Jurkat, Clone E6-1 (cell line): ENCODE measurements around the gene COL19A1.

Experiments
- DNase-seq: peaks from one replicate; pipeline ENCODE4 v3.0.0-alpha.2; 2011; ENCODE audit warnings: low read depth, low spot score
- H3K4me3 ChIP-seq: 2 replicates; pipeline ENCODE4 v1.5.1; 2011; ENCODE audit warnings: mild to moderate bottlenecking, low read length, control low read depth, moderate library complexity

COL19A1 gene

DNA sequence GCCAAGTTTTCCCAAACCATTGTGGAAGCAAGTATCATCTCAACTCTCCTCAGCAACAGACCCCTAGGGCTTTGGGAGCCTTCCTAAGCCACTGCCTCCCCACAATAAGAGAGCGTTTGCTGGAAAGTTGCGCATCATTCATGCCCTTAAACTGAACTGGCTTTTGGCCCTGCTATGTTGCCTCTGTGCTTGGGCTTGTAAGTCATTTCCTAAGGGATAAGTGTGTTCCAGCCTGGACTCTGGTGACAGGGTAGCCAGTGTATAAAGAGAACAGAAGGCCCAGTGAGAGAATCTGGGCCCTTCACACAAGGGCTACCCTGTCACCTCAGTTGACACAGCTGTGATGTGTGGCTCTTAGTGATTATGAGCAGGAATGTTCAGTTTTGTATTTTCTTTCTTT is 358.7 kb downstream of the COL19A1 start:
- DNase-seq: no peak

DNA sequence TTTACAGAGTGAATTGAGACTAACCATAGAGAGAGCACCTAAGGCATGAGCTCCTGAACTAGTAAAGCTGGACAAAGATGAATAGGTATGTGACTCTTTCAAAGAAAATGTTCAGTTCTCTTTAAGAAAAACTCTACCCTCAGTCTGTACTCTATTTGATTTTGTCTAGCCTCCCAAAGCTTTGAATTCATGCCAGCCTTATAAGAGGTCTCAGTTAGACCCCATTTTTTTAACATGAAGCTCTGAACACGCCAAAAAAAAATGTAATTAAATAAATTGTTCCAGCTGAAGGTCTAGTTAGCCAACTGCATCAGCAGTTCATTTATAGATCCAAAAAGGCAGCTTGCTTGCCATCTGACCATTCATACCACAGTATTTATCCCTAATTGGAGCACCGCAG is 365.0 kb downstream of the COL19A1 start:
- DNase-seq: no peak
- no peak overlapping the region for H3K4me3 ChIP-seq

More for the DNA sequence above, 358.7 kb downstream of the COL19A1 start:
- H3K4me3 ChIP-seq: no peak overlapping the region

DNA sequence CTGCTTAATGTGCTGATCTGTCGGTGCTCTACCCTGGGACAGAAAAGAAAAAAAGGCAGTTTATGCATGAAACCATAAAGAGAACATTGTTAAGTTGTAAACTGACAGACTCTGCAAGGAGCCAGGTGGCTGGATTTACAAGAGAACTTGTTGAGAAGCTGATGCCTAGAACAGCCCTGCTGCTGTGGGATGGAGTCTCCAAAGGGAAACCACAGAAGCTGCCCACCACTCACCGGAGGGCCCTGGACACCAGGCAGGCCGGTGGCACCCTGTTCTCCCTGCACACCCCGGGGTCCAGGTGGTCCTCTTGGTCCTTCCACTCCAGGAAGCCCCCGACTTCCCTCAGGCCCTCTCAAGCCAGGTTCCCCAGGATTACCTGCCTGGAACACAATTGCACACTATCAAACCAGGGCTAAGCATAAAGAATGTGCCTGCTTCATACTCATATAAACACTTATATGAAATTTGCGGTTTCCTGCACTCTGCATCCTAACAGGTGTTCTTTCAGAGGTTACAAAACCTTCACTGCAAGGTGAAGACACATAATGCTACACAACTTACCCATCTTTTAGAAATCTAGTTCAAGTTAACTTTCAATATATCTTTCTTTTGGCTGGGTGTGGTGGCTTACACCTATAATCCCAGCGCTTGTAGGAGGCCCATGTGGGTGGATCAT is 368.3 kb downstream of the COL19A1 start:
- DNase-seq: no peak
- H3K4me3 ChIP-seq: no peak overlapping the region

DNA sequence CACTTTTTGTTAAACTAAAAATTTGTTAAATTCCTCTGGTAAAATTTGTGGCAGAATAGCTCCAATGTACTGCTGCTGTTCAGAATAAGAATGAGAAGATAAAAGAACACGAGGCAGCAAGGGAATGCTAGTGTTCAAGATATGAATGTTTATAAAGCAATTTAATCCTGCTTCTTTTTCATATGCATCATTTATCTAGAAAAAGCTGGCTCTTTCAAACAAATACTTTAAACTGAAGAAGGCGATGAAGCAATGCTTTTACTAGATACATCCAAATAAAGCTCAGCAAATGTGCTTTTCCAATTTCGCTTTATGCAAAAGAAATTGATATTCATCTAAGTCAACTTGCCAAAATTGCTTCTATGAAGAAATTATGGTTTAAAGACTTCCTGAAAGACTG is 370.0 kb downstream of the COL19A1 start:
- H3K4me3 ChIP-seq: no peak overlapping the region
- DNase-seq: no peak

GRCh38 chr6:70241031-70241430 is 374.7 kb downstream of the COL19A1 start:
- H3K4me3 ChIP-seq: no peak overlapping the region
- no peak for DNase-seq

GRCh38 chr6:70241991-70242420 is 375.6 kb downstream of the COL19A1 start:
- no peak for DNase-seq
- no peak overlapping the region for H3K4me3 ChIP-seq

- H3K4me3 ChIP-seq: no peak overlapping the region
- DNase-seq: no peak
Measured at GRCh38 chr6:70246118-70246517, 379.8 kb downstream of the COL19A1 start.

DNA sequence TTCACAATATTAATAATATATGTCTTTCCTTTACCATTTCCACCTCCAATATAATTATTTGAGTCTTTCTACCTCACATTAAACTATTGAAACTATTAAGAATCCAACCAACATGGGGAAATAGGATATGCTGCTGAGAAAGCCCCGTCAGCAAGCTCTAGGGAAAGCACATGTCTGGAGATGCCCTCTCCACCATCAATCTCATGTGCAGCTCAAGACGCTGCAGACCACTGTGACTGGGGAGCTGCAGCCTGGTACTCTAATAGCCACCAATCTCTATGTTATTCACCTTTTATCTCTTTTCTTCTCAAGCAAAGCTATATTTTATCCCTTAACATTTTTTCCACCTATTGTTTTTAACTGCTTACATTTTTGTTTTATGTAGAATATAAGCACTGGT is 386.2 kb downstream of the COL19A1 start:
- no peak for DNase-seq
- H3K4me3 ChIP-seq: no peak overlapping the region

GRCh38 chr6:70253923-70254322 is 387.6 kb downstream of the COL19A1 start:
- no peak overlapping the region for H3K4me3 ChIP-seq
- DNase-seq: no peak

DNA sequence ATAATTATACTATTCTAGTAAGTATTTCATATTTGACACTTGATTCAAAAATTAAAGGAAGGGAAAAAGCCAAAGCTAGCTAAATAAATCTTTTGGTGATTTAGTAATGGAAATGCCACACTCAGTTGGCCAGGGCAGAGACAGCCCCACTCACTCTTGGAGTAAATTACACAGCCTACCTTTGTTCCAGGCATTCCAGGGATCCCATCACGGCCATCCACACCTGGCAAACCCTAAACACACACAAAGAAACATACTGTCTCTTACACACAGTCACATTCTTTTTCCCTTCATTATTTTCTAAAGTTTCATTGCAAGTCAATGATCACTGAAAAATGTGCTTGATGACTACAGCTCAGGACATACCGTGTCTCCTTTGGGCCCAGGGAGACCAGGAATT is 388.4 kb downstream of the COL19A1 start:
- no peak for DNase-seq
- no peak overlapping the region for H3K4me3 ChIP-seq

- H3K4me3 ChIP-seq: no peak overlapping the region
- DNase-seq: no peak
Measured at GRCh38 chr6:70257768-70258273, 391.5 kb downstream of the COL19A1 start.

DNA sequence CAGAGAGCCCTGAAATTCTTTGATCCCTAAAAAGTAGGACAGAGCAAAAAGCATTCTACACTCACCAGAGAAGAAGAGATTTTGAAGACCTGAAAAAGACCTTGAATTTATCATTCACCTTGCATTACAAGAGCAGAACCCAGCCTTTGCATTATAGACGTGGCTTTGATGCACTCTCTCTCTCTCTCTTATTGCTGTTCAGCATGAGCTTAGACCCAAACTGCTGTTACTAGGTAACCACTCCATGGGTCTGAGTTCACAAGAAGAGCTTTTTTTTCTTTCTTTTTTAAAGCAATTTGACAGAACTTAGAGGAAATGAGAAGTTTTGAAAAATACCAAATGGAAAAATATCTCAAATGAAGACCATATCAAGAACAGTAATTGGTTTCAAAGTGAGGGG is 392.1 kb downstream of the COL19A1 start:
- no peak for DNase-seq
- H3K4me3 ChIP-seq: no peak overlapping the region
